ENCODE results near the gene SETSIP.
"Not testable (repeated sequence)": the region's sequence is repeated elsewhere in the genome, so short reads cannot be mapped to it uniquely, and the experiment has no call there.

The SETSIP gene

GRCh38 chr1:92051948-92052347 lies 23.3 kb downstream of the SETSIP start:
- no peak for DNase-seq (ENCODE audit: low spot score)

- DNase-seq (ENCODE audit: low spot score): no peak
Measured at GRCh38 chr1:92045766-92046495, 29.3 kb downstream of the SETSIP start.

GRCh38 chr1:92043621-92044020 lies 31.6 kb downstream of the SETSIP start:
- DNase-seq (ENCODE audit: low spot score): no peak

- DNase-seq (ENCODE audit: low spot score): no peak
Measured at GRCh38 chr1:92040971-92041370, 34.2 kb downstream of the SETSIP start.

- DNase-seq (ENCODE audit: low spot score): no peak
Measured at GRCh38 chr1:92038695-92039346, 36.4 kb downstream of the SETSIP start.

GRCh38 chr1:92037400-92037799 lies 37.8 kb downstream of the SETSIP start:
- no peak for DNase-seq (ENCODE audit: low spot score)

- no peak for DNase-seq (ENCODE audit: low spot score)
Measured at GRCh38 chr1:92031281-92032110, 43.7 kb downstream of the SETSIP start.

GRCh38 chr1:92030656-92031107 lies 44.5 kb downstream of the SETSIP start:
- DNase-seq (ENCODE audit: low spot score): no peak

GRCh38 chr1:92029241-92029922 lies 45.8 kb downstream of the SETSIP start:
- DNase-seq (ENCODE audit: low spot score): no peak

- no peak for DNase-seq (ENCODE audit: low spot score)
Measured at GRCh38 chr1:92026806-92027205, 48.4 kb downstream of the SETSIP start.

- DNase-seq (ENCODE audit: low spot score): not testable (repeated sequence)
Measured at GRCh38 chr1:92026042-92026441, 49.2 kb downstream of the SETSIP start.
